IMR-90 (cell line): ENCODE results near the gene TMEM256. TPM values are rescaled to one million over a fixed set of nuclear protein-coding genes. Genes with fewer than 3 reads are reported as not detected.

Experiments used
- ATAC-seq: fragments of 200-7000 bp; cut with Tn5 transposase; 2 replicates; pipeline ENCODE4 v1.9.1; 2020; ENCODE audit warnings: low read depth, mild to moderate bottlenecking, moderate library complexity
- BruUV-seq: library from RNA; stranded (reverse); fragments of 400-500 nt; replicated peaks from 2 replicates; lab custom pipeline; 2021; lab: Mats Ljungman, UMichigan
- CTCF ChIA-PET: fragments of 300-600 bp; formaldehyde crosslinking; extraction: SDS; loops from one replicate; lab custom pipeline; 2021; ENCODE audit warnings: antibody characterized with exemption; lab: Yijun Ruan, JAX
- POLR2A ChIA-PET: fragments of 300-600 bp; sonication (Branson Sonifier 250); formaldehyde crosslinking; loops from one replicate; lab custom pipeline; 2022; ENCODE audit warnings: antibody characterized with exemption; ENCODE audit not compliant: unreplicated experiment; lab: Charles Lee
- DNase-seq: peaks from one replicate; pipeline ENCODE4 v3.0.0; 2013
- H2AFZ ChIP-seq: replicated peaks from 2 replicates; pipeline ENCODE3; 2013; ENCODE audit warnings: low read length, mild to moderate bottlenecking; ENCODE audit not compliant: poor library complexity
- H2AK5ac ChIP-seq: 2 replicates; pipeline ENCODE4 v1.6.1; 2013; ENCODE audit warnings: low read depth, low read length, inconsistent platforms
- H2AK9ac ChIP-seq: replicated peaks from 2 replicates; pipeline ENCODE3; 2013; ENCODE audit warnings: mild to moderate bottlenecking, low read depth, low read length, moderate library complexity; ENCODE audit not compliant: poor library complexity
- H2BK120ac ChIP-seq: 2 replicates; pipeline ENCODE4 v1.6.1; 2013; ENCODE audit warnings: low read depth, low read length, inconsistent platforms
- H2BK15ac ChIP-seq: 3 replicates; pipeline ENCODE4 v1.6.1; 2013; ENCODE audit warnings: low read depth, low read length, inconsistent platforms
- H2BK20ac ChIP-seq: 2 replicates; pipeline ENCODE4 v1.6.1; 2013; ENCODE audit warnings: low read depth, mild to moderate bottlenecking, inconsistent platforms, low read length, moderate library complexity
- H2BK5ac ChIP-seq: 2 replicates; pipeline ENCODE4 v1.6.1; 2013; ENCODE audit warnings: mild to moderate bottlenecking, low read depth, low read length, inconsistent platforms; ENCODE audit not compliant: poor library complexity, severe bottlenecking
- H3K14ac ChIP-seq: replicated peaks from 2 replicates; pipeline ENCODE4 v1.6.1; 2013; ENCODE audit warnings: low read depth, low read length, inconsistent platforms
- H3K18ac ChIP-seq: 2 replicates; pipeline ENCODE4 v1.6.1; 2013; ENCODE audit warnings: low read depth, low read length, control low read depth
- H3K23ac ChIP-seq: 2 replicates; pipeline ENCODE4 v1.6.1; 2013; ENCODE audit warnings: low read depth, low read length, inconsistent platforms
- H3K27ac ChIP-seq: 2 replicates; pipeline ENCODE4 v1.5.1; 2013; ENCODE audit warnings: mild to moderate bottlenecking, control low read depth, low read length; ENCODE audit not compliant: insufficient read depth
- H3K27me3 ChIP-seq: 2 replicates; pipeline ENCODE4 v1.6.1; 2013; ENCODE audit warnings: low read length; ENCODE audit not compliant: control insufficient read depth, insufficient read depth
- H3K36me3 ChIP-seq: 2 replicates; pipeline ENCODE4 v1.6.1; 2013; ENCODE audit warnings: low read length, mixed read lengths; ENCODE audit not compliant: control insufficient read depth, insufficient read depth
- H3K4ac ChIP-seq: 2 replicates; pipeline ENCODE4 v1.6.1; 2013; ENCODE audit warnings: low read depth, low read length, inconsistent platforms
- H3K4me1 ChIP-seq: 2 replicates; pipeline ENCODE4 v1.6.1; 2013; ENCODE audit warnings: low read length, mixed read lengths; ENCODE audit not compliant: control insufficient read depth, insufficient read depth
- H3K4me2 ChIP-seq: 2 replicates; pipeline ENCODE4 v1.6.1; 2013; ENCODE audit warnings: low read depth, mild to moderate bottlenecking, control low read depth, low read length, moderate library complexity
- H3K4me3 ChIP-seq: 2 replicates; pipeline ENCODE4 v1.5.1; 2013; ENCODE audit warnings: low read depth, mild to moderate bottlenecking, control low read depth, low read length, moderate library complexity; ENCODE audit not compliant: insufficient read depth
- H3K56ac ChIP-seq: 2 replicates; pipeline ENCODE4 v1.6.1; 2013; ENCODE audit warnings: low read length, inconsistent platforms; ENCODE audit not compliant: insufficient read depth; ENCODE audit errors: extremely low read depth
- H3K79me1 ChIP-seq, 2 experiments: 2 replicates each; pipeline ENCODE4 v1.6.1; 2013; ENCODE audit warnings: low read length in 2 of 2, inconsistent platforms in 1 of 2, low read depth in 1 of 2
- H3K9ac ChIP-seq: 2 replicates; pipeline ENCODE4 v1.6.1; 2013; ENCODE audit warnings: low read depth, low read length, control low read depth
- H3K9me1 ChIP-seq: 2 replicates; pipeline ENCODE4 v1.6.1; 2013; ENCODE audit warnings: low read length, inconsistent platforms; ENCODE audit not compliant: insufficient read depth
- H3K9me3 ChIP-seq: 2 replicates; pipeline ENCODE4 v1.6.1; 2013; ENCODE audit warnings: low read length; ENCODE audit not compliant: control insufficient read depth, insufficient read depth
- H4K20me1 ChIP-seq: 2 replicates; pipeline ENCODE4 v1.6.1; 2013; ENCODE audit warnings: low read length, inconsistent platforms; ENCODE audit not compliant: insufficient read depth
- H4K5ac ChIP-seq: 2 replicates; pipeline ENCODE4 v1.6.1; 2013; ENCODE audit warnings: mild to moderate bottlenecking, low read depth, low read length, control low read depth
- H4K8ac ChIP-seq, 2 experiments: 2 replicates each; pipeline ENCODE4 v1.6.1; 2013; ENCODE audit warnings: low read depth in 2 of 2, low read length in 2 of 2, control low read depth in 1 of 2, inconsistent platforms in 1 of 2
- H4K91ac ChIP-seq: 2 replicates; pipeline ENCODE4 v1.6.1; 2013; ENCODE audit warnings: low read depth, low read length, inconsistent platforms; ENCODE audit not compliant: insufficient read depth
- BHLHE40 ChIP-seq: fragments of 150-350 bp; IDR thresholded peaks from 2 replicates; pipeline ENCODE4 v1.6.1; 2016; ENCODE audit warnings: mild to moderate bottlenecking, low read depth, low read length
- CEBPB ChIP-seq: IDR thresholded peaks from 2 replicates; pipeline ENCODE4 v1.6.1; 2012; ENCODE audit warnings: low read depth, low read length, improper control_type of control experiment
- CHD1 ChIP-seq: IDR thresholded peaks from 2 replicates; pipeline ENCODE4 v1.6.1; 2012; ENCODE audit warnings: low read depth, low read length, improper control_type of control experiment
- ELK1 ChIP-seq: fragments of 150-350 bp; IDR thresholded peaks from 2 replicates; pipeline ENCODE4 v1.6.1; 2016; ENCODE audit warnings: low read depth, mild to moderate bottlenecking, low read length, moderate library complexity, borderline replicate concordance
- FOS ChIP-seq: fragments of 150-350 bp; IDR thresholded peaks from 2 replicates; pipeline ENCODE4 v1.6.1; 2016; ENCODE audit warnings: low read depth, low read length
- MAFK ChIP-seq: IDR thresholded peaks from 2 replicates; pipeline ENCODE4 v1.6.1; 2012; ENCODE audit warnings: low read depth, low read length, improper control_type of control experiment
- MAZ ChIP-seq: IDR thresholded peaks from 2 replicates; pipeline ENCODE4 v1.6.1; 2012; ENCODE audit warnings: low read depth, mild to moderate bottlenecking, low read length, improper control_type of control experiment, moderate library complexity, borderline replicate concordance
- MXI1 ChIP-seq: IDR thresholded peaks from 2 replicates; pipeline ENCODE4 v1.6.1; 2012; ENCODE audit warnings: low read depth, mild to moderate bottlenecking, low read length, moderate library complexity, borderline replicate concordance
- NFE2L2 ChIP-seq: fragments of 150-350 bp; IDR thresholded peaks from 2 replicates; pipeline ENCODE4 v1.6.1; 2016; ENCODE audit warnings: low read depth, mild to moderate bottlenecking, low read length
- POLR2A ChIP-seq: IDR thresholded peaks from 2 replicates; pipeline ENCODE4 v1.6.1; 2012; ENCODE audit warnings: mild to moderate bottlenecking, low read depth, low read length
- RAD21 ChIP-seq: IDR thresholded peaks from 2 replicates; pipeline ENCODE4 v1.6.1; 2012; ENCODE audit warnings: low read length, improper control_type of control experiment
- RCOR1 ChIP-seq: IDR thresholded peaks from 2 replicates; pipeline ENCODE4 v1.6.1; 2012; ENCODE audit warnings: mild to moderate bottlenecking, low read length, improper control_type of control experiment; ENCODE audit not compliant: insufficient replicate concordance
- RFX5 ChIP-seq: IDR thresholded peaks from 2 replicates; pipeline ENCODE4 v1.8.0; 2012; ENCODE audit warnings: low read depth, mild to moderate bottlenecking, low read length, moderate library complexity
- SMC3 ChIP-seq: fragments of 150-350 bp; IDR thresholded peaks from 2 replicates; pipeline ENCODE4 v1.6.1; 2016; ENCODE audit warnings: low read depth, mild to moderate bottlenecking, antibody characterized with exemption, low read length, moderate library complexity
- USF2 ChIP-seq: fragments of 150-350 bp; IDR thresholded peaks from 2 replicates; pipeline ENCODE4 v1.6.1; 2017; ENCODE audit warnings: mild to moderate bottlenecking, antibody characterized with exemption, low read length, low read depth
- WGBS, 2 experiments: methylation state at CpG; one replicate each; pipeline versions ENCODE4 v1.1.5 to v1.1.7; 2013; ENCODE audit warnings: missing lambda C conversion rate in 2 of 2; ENCODE audit not compliant: insufficient read length in 1 of 2; ENCODE audit errors: extremely low coverage in 2 of 2; 5-methylcytosine and 5-hydroxymethylcytosine counted together
- dilution Hi-C: fragments of 300-500 bp; cut with HindIII; formaldehyde crosslinking; loops from one replicate; pipeline ENCODE4 v1.14.3; 2018; ENCODE audit warnings: low sequenced_read_pairs; ENCODE audit not compliant: unreplicated experiment
- in situ Hi-C: fragments of 300-500 bp; cut with MboI; formaldehyde crosslinking; loops from 3 replicates; pipeline ENCODE4 v1.14.3; 2019; ENCODE audit warnings: low sequenced_read_pairs, inconsistent platforms, mixed read lengths
- intact Hi-C: fragments of 100-400 bp; cut with micrococcal nuclease; formaldehyde crosslinking; loops from 2 replicates; pipeline ENCODE4 v1.10.0; 2022
- polyA plus RNA-seq, 3 experiments: library from polyadenylated mRNA; depleted of rRNA; stranded (reverse); fragments of >200 nt; gene quantifications; 2 replicates each; pipeline ENCODE4 v1.2.3, GENCODE V29; 2012; ENCODE audit warnings: low replicate concordance in 1 of 3
- total RNA-seq: library from RNA; depleted of rRNA; stranded (reverse); fragments of >200 nt; gene quantifications from 2 replicates; pipeline ENCODE4 v1.2.3, GENCODE V29; 2012

TMEM256 gene
- total and polyA plus RNA-seq, 2 of the 4 experiments (the other 2 are of a cell fraction) = 38.4 to 174 TPM

GRCh38 chr17:7416323-7416722 is 12.4 kb upstream of the TMEM256 start:
- Histone ChIP-seq H2BK15ac (no peak overlapping the region), H3K9ac (no peak overlapping the region), H2BK20ac (no peak overlapping the region), H2AFZ (no peak overlapping the region), H3K27ac (no peak overlapping the region), H2BK5ac (no peak overlapping the region), H3K23ac (no peak overlapping the region), H3K14ac (no peak overlapping the region), H2AK9ac (no peak overlapping the region), H2BK120ac (no peak overlapping the region), H4K8ac (no peak overlapping the region), H2AK5ac (no peak overlapping the region), H4K5ac (no peak overlapping the region), H4K20me1 (peaks cover 7% of the 10 kb centered on the region; the same call in 1 of the 2 replicates), H3K4me1 (peaks cover 4% of the 10 kb centered on the region; the same call in 1 of the 2 replicates), H3K18ac (no peak overlapping the region), H4K91ac (no peak overlapping the region), H3K79me1 (no peaks in the 10 kb centered on the region; a peak in 1 of 4 replicates), H3K4ac (no peak overlapping the region), H3K9me3 (no peaks in the 10 kb centered on the region), H3K4me2 (no peak overlapping the region), H3K4me3 (no peak overlapping the region), H3K9me1 (peaks cover 2% of the 10 kb centered on the region; the same call in 1 of the 2 replicates), H3K27me3 (no peaks in the 10 kb centered on the region), H3K56ac (no peak overlapping the region), H3K36me3 (peaks cover 27% of the 10 kb centered on the region)
- WGBS, 2 experiments = 93% methylated on average over 3 of the region's 6 CpGs; no CpG with 5 or more reads in 1 of the 2 experiments
- no peak for TF ChIP-seq CHD1
- TF ChIP-seq POLR2A = no peak
- TF ChIP-seq BHLHE40 = no peak
- no peak for TF ChIP-seq SMC3
- TF ChIP-seq NFE2L2 = no peak
- TF ChIP-seq ELK1 = no peak
- TF ChIP-seq CEBPB = no peak
- no peak for TF ChIP-seq FOS
- no peak for TF ChIP-seq RFX5
- TF ChIP-seq RCOR1 = no peak
- no peak for TF ChIP-seq MAZ
- no peak for TF ChIP-seq MAFK
- TF ChIP-seq MXI1 = no peak
- TF ChIP-seq RAD21 = no peak
- no peak for TF ChIP-seq USF2
- in situ Hi-C loops (no loop called here), dilution Hi-C loops (no loop called here), intact Hi-C loops (no loop called here)
- ATAC-seq = no peak
- no TSS peak for BruUV-seq
- no peak for DNase-seq
- CTCF ChIA-PET = no interaction called here
- POLR2A ChIA-PET = no interaction called here
